Upper lobe of left lung (tissue), 4 donors: ENCODE results near the gene PARL.

Experiments used
- CTCF ChIP-seq, 6 experiments: fragments of 450-650 bp in 4 of 6; fragments of 200-600 bp in 2 of 6; sonication (generic) in 2 of 6; IDR thresholded peaks; one replicate each; pipeline ENCODE4 v1.5.1; 2016 to 2019; ENCODE audit warnings: antibody characterized with exemption in 6 of 6
- POLR2AphosphoS5 ChIP-seq, 2 donors: sonication (generic); formaldehyde crosslinking; IDR thresholded peaks; one replicate each; pipeline ENCODE4 v1.5.1; 2017; ENCODE audit warnings: antibody characterized with exemption in 2 of 2

- TF ChIP-seq CTCF (IDR thresholded peaks at IDR 0.05) = no peak
- no peak for TF ChIP-seq POLR2AphosphoS5 (IDR thresholded peaks at IDR 0.05)
Observed at GRCh38 chr3:183920416-183920815, 35.7 kb upstream of the PARL start.
